Stimulated activated CD8-positive, alpha-beta memory T cell treated with anti-CD3 and anti-CD28 coated beads, Interleukin-15, amount 100 ng/mL, for 4 hours (primary cell): ENCODE data around the gene OXTR.

Experiments
- DNase-seq, 2 donors: peaks; one replicate each; pipeline ENCODE4 v3.0.0-alpha.2; 2020; ENCODE audit warnings: low read depth in 2 of 2

The OXTR gene

DNA sequence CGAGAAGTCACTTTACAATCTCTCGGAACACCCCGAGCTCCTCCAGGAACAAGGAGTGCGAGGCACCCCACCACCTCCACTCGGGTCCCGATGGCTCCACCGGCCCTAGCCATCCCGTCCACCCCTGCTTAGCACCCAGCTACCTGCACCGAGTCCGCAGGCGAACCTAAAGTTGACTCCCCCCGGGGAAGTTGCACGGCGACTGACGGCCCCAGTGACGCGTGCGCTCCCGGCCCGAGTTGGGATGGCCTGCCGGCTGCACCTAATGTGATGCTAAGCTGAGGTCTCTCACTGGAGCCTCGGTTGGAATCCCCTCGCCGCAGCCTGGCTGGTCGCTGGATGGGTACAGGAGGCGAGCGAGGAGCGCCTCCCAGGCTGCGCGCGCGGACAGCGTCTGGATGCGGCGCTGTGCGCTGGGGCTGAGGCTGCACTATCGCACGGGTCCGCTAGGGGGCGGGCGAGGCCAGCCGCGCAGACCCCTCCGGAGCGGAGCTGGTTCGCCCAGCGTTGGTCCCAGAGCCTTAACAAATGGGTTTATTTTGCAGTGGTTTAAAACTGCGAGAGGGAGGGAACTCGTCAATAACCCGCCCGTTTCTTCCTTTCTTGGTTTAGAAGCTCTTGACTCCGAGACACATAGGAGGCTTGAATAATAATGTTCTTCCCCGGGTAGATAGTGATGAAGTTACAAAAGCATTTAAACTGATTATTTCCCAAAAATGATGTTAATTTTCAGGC, at the start of gene OXTR:
OXTR (minus strand) TSS at position 526 of the 735 bp plus-strand sequence. CDS start 1,426 bp downstream, outside the sequence.
- DNase-seq: no peak

DNA sequence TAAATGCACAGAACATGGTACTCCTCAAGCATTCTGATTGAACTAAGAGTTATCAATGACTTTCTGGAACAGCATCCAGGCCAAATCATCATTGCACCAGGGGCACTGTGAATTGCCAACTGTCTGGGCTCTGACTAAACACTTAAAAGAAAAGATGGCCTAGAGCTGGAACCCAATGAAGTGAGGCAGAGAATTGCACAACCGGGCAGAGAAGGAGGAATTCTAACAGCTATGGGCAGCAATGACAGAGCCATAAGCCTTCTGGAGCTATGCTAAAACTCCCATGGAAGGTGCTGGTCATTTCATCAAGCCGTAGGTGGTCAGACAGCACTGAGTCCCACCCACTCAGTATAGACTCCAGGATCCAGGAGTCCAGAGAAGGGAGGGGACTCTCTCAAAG, 48.1 kb upstream of the OXTR start:
- no peak for DNase-seq

DNA sequence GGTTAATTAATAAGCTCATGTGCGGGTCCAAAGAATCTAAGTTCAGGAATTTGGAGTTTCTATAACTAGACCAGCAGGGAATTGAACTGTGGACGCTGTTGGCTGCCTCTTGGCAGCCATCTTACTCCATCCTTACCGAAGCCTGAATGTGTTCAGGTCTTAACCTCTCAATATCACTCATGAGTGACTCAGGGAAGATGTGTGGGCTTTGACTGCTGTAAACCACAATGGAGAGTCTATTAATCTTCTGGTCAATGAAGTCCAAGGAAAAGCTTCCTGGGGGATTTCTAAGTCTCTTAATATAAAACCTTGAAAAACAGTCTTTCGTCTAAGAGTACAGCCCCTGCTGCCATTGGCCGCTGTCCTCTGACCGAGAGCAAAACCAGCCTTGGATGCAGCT, 46.7 kb upstream of the OXTR start:
- DNase-seq: no peak

DNA sequence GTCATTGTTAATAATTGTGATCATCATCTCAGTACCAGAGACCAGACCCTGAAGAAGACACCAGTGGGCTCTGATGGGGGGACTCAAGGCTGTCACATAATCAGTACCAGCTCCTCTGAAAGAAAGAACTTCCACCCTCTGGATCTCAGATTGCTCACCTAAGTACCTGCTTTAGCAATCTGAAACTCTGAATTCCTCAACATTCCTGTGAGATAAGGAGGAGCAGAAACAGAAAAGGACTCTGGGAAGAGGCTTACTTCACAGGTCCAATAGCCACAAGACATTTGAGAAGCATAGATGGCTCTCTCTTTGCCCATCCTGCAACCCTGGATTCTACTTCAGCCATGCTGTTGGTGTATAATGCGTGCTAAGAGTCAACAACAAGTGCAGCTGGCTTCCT, 44.0 kb upstream of the OXTR start:
- DNase-seq: no peak

DNA sequence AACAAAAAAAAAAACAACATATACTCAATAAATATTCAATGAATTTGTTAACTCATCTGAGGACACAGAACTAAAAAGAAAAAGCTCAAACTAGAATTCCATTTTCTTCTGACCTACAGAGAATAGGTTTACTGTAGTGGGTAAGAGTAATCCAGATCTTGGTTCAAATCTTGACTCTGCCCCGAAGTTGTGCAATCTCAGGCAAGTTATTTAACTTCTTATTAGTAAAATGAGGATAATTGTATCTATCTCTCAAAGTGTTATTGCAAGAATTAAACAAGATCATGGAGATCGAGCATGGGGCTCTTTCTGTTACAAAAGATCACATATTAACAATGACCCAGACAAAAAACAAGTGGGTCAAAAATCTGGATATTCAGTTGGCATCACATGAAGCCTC, 41.1 kb upstream of the OXTR start:
- no peak for DNase-seq

DNA sequence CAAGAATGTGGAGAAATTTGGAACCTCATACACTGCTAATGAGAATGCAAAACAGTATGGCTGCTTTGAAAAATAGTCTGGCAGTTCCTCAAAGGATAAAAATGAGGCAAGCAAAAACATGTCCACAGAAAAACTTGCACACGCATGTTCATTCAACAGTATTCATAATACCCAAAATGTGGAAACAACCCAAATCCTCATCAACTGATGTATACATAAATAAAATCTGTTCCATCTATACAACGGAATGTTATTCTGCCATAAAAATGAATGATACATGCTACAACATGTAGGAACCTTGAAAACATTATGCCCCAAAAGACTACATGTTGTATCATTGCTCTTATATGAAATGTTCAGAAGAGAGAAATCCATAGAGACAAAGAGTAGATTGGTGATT, 36.4 kb upstream of the OXTR start:
- no peak for DNase-seq

DNA sequence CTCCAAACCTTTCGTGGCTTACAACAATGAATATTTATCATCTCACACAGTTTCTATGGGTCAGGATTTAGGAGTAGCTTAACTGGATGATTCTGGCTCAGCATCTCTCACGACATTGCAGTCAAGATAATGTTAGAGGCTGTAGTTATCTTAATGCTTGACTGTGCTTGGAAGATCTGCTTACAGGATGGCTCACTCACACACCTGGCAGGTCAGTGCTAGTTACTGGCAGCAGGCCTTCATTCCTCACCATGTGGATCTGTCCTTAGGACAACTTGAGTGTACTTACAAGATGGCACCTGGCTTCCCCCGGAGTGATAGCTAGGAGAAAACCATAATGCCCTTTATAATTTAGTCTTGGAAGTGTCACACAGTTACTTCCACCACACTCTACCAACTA, 32.8 kb upstream of the OXTR start:
- no peak for DNase-seq

DNA sequence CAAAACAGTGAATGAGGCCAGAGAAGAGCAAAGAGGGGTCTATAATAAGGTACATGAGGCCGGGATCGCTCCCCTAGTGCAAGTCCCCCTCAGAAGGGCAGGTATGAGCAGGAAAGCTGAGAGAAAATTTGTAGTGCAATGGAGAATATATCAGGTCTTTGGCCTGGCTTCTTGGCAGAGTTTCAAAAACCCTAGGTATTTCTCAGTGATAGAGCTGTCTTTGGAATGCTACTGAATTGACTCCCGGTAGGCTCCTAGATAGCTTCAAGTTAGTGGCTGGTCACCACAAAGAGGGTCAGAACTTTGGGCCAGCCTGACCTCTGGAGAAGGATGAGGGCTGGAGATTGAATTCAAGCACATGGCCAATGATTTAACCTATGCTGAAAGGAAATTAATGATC, 30.6 kb upstream of the OXTR start:
- DNase-seq: no peak

DNA sequence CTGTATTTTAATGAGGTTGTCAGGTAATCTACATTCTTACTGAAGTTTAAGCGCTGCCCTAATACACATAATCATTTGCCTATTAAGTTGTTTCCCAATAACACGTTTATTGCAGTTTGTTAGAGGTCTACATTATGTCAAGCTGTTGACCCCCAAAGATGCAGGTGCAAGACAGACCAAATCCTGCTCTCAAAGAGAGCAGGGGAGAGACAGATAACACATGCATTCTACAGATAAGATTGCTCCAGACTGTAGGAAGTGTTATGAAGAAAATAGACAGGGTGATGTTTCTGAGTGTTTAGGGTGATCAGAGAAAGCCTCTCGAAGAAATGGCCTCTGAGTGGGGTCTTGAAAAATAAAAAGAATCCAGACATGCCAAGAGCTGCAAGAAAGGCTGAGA, 24.8 kb upstream of the OXTR start:
- DNase-seq: no peak

DNA sequence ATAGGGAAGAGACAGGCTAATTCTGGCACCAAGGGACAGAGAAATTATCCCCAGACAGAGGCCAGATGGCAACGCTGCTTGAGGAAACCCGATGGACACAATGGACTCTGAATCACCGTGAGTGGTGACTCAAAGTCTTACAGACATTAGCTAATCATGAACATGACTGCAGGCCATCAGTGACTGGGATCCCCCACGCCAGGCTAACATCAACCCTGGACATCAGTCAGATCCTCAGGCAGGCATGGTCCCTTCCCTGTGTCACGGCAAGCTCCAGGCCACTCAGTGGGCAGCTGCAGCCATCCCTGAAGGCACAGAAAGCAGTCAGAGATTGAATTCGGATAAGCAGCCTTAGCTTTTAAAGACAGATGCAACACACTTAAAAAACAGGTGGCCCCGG, 23.8 kb upstream of the OXTR start:
- DNase-seq: no peak

DNA sequence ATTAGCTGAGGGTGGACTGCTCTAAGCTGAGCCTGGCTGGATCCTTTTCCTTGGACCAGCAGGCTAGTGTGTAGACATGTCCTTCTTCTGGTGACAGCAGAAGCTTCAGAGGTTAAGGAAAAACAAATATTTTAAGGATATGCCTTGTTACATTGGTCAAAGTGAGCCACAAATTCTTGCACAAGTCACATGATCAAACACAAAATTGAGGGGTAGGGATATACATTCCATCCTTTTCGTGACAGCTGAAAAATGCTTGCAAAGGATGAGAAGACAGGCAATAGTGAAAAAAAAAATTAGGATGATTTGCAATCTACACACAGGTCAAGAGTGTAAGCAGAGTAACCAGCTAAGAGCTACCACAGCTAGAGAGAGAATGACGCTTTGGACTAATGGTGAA, 21.1 kb upstream of the OXTR start:
- no peak for DNase-seq

DNA sequence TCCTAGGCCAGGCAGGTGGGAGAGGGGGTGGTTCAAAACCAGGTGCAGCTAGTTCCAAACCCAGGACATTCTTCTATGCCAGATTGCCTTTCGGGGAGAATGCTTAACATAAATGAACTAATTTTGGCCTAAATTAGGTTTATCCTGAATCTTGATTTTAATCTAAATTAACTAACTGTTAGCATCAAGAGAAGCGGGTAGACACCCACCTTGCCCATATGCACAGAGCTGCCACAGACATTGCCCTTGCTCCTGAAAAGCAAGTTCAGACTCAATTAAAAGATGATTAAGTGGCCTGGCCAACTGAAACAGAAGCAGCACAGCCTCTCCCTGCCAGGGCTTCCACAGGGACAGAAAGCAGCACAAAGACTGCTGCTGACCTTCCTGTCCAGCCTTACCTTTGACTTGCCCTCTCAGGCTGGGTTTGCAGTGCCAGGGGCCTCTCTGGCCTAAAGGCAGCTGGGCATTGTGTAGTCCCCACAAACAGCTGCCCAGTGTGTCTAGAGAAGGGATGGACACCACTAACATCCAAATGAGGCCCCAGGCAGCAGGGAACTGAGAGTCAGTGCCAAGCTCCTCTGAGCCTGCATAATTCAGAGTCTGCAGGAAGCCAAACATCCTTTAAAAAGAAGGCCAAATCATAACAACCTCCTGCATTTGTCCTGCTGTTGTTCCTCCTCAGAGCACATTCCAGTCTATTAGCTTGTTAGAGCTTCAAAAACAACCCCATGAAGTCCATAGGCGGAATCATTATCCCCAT, 15.4 kb upstream of the OXTR start:
- no peak for DNase-seq

DNA sequence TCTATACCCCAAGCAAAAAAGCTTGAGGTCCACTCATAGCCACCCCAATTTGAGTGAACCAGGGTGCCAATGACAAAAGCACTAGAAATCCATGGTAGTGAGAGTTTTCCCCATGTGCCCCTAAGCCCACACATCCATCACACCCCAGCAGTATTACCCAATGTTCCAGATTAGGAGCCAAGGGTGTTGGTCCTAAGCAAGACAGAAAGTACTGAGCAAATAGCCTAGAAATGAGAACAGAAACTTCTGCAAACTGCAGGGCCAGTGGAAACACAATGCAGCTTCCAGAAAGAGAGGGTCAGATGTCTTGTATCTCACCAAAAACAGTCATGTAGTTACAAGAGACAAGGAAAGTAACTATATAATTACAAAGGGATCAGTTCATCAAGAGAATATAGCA, 10.9 kb upstream of the OXTR start:
- no peak for DNase-seq

DNA sequence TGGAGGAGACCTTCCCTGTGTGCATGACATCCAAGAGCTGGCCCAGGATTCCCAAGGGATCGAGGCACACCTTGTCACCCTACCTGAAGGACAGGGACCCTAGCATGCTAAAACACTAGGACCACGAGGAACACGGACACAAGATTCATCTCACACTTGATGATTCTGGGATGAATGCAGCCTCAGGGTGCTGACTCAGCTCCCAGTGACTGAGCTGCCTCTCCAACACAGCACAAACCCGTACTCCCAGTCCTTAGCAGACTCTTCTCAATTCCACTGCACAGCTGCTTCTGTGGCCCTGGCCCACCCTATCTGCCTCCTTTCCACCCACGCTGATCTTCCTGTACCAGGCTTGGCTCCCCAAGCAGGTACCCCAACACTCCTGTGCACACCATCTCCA, 9.1 kb upstream of the OXTR start:
- DNase-seq: no peak

DNA sequence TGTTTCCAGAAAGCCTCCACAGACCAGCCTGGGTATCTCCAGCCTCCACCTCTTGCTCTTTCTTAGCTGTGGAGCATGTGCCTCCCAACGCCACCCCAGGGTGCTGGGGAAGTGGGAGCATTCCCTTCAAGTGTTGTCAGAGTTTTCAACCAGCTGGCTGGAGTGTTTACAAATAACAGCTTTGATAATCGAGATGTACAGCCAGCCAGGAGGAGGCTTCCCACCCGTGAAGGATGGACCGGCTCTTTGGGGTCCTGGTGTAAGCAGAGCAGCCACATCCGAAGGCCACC, 8.5 kb upstream of the OXTR start:
- no peak for DNase-seq

DNA sequence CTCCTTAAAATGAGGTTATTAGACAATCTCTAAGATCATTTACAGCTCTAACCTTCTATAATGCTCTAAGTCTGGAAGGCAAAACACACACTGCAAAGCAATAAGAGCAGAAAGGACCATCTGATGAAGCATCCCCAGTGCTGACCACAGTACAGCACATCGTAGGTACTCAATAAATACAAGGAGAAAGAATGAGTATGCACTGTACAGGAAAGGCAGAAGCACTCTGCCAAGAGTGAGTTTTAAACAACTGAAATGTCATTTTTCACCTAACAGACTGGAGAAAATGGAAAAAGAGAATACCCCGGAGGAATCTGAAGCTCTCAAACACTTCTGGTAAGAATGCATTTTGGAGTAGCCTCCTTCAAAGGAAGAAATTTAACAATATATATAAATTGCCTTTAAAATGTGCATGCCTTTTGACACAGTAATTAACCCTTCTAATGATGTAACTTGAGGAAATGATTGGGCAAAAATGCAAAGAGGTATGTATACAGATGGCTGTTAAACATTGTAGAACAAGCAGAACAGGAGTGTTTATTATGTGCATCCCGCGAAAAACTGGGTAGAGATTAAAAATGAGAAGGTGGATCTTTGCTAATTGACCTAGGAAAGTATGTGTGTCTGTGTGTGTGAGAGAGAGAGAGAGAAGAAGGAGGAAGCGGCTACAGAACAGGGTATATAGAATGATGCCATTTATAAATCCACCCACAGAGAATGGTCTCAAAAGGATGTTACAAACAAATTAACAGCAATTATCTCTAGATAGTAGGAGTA, 8.0 kb upstream of the OXTR start:
- DNase-seq: no peak

DNA sequence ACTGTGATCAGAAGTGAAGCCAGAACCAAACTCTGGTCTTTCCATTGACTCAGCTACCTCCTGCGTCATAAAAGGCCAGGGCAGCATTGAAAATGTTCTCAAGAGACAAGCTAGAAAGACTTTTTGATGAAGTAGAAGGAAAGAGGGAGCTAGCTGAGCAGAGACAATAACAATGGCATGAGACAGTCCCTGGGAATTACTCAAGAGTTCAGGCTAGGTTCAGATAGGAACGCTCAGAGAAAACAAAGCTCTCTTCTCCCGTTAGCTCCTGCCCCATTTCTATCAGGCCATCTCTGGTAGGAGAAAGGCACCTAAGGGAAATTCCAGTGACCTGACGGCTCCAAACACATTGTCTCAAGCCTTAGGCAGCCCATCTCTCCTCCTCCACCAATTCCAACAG, 7.0 kb upstream of the OXTR start:
- DNase-seq: no peak

DNA sequence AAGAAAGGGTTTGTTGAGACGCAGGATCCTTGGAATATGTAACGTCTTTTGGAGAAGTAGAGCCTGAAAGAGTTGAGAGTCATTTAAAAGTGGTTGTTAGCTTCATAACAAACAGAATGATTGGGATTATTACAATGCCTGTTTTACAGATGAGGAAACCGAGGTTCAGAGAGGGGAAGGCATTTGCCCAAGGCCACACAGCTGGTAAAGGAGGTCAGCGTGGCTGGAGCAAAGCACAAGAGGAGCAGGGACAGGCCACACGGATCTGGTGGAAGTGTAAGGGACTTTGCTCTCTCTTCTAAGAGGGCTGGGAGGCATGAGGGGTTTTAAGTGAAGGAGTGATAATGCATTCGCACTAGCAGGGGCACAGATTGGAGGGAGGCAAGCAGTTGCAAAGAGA, 6.2 kb upstream of the OXTR start:
- no peak for DNase-seq

DNA sequence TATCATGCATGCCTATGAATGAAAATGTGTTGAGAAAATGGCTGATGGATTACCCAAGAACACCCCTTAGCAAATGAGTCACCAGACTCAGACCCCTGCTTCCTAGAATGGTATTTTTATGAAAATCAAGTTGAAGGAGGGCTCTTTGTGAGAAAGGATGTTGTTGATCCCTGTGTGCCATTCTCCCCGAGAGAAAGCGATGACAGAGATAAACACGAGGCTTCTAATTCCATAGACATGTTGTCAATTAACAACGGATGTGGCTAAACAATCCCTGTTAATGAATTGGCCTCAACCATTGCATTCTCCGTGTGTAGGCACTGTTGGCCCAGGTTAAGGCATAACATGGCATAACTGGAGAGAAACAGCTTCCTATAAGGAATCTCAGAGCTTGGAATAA, 5.8 kb upstream of the OXTR start:
- DNase-seq: no peak

DNA sequence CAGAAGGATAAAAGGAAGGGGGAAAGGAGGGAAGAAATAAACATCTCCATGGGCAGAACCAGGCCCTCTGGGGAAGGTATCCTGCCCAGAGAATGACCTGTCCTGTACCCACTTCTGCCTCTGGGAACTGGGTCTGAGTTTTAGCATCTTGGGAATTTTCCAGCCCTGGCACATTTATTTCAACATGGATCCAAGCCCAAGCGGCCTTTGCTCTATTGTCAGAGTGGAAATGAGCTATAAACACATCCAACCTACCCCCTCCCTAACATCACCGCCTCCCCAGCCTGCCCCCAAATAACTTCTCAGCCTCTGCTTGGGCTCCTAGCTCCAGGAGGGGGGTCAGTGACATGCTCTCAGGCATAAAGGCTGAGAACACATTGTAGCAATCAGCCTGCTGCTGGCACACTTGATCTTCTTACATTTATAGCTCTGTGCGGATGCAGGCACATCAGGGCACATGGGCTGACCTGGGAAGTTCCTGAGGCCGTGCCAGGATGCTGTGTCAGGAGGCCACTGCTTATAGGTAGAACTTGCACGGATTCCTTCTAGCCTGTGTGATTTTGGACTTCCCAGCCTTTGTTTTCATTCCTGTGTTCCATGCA, 4.6 kb upstream of the OXTR start:
- no peak for DNase-seq

DNA sequence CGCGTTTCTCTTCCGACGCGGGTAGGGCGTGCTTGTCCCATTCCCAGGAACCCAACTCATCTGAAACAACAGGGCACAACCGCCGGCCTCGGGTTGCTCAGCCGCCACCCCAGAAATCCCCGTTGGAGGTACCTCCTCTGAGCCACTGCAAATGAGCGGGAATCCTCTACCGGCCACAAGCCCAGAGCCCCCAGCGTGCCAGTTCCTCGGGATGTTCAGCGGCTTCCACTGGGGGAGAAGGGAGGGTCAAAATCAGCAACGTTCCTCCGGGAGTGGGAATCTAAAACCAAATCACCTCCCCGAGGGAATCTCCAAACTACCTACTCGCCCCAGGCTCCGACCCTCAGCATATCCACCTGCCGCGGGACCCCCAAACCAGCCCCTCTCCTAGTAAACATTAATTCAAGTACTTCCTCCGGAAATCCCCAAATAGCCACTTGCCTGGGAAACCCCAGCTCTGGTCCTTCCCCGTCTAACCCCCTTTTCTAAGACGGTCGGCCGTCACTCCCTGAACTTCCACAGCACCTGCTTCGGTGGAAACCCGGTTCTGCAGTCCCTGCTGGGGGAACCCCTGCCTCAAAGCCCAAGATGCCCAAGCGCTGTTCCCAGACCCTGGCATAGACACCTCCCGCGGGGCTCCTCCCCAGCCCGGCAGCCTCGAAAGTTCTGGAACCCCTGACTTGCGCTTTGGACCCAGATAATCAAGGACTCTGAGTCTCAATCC, 887 bp downstream of the OXTR start:
- DNase-seq: no peak
